Hematopoietic multipotent progenitor cell treated with erythropoietin and hydrocortisone succinate and interleukin-3 and kit ligand, for 4 days (in vitro differentiated cells): ENCODE data around the gene RABGAP1L.
"Not testable (repeated sequence)": the region's sequence is repeated elsewhere in the genome, so short reads cannot be mapped to it uniquely, and the experiment has no call there.

Experiments used
- DNase-seq: peaks from one replicate; pipeline ENCODE4 v3.0.0-alpha.2; 2015

RABGAP1L gene

DNA sequence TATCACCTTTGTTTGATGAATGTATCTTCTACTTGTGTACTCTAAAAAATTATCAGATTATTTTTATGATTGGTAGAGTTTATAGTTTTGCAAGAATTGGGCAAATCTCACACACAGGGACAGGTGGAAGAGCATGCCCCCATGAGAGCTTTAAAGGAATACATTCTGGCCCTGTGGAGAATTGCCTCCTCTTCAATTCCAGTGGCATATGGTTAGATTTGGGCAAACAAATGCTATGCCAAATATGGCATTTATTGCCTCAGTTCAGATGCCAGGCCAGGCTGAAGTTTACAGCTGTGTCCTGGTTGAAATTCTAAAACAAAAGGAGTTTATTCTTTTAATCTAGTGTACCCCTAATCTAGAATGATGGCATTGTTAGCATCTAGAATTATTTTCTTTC lies 678.1 kb downstream of the RABGAP1L start:
- no peak for DNase-seq

DNA sequence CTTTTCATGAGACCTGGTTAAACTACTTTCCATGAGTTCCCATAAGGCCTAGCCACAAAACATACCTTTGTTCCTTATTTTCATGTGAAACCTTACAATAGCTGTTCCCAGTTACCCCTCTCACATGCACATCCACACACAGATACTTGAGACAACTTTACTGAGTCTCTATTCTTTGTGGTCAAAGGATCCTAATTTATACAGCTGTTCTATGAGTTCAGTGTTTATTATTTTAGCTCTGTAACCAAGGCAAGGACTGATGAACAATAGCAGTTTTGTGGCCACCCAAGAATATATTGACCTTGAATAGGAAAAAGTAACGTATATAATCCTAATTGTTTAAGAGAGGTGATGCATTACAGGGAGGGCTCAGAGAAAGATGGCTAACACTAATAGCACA lies 679.9 kb downstream of the RABGAP1L start:
- no peak for DNase-seq

DNA sequence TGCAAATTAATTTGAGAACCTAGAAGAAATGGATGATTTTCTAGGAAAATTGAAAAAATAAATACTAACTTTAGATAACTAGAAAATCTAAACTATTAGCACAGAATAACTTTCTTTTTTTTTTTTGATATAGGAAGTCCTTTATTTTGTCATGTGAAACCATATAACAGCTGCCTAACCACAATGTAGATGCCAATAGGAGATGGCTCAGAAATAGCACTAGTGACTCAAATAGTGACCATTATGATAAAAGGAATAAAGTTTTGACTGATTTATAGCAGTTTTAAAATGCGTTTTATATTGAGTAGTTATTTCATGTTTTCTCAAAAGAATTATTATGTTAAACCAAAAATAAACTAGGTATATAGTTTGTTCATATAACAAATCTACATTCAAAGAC lies 682.4 kb downstream of the RABGAP1L start:
- DNase-seq: peak; percentile 69

DNA sequence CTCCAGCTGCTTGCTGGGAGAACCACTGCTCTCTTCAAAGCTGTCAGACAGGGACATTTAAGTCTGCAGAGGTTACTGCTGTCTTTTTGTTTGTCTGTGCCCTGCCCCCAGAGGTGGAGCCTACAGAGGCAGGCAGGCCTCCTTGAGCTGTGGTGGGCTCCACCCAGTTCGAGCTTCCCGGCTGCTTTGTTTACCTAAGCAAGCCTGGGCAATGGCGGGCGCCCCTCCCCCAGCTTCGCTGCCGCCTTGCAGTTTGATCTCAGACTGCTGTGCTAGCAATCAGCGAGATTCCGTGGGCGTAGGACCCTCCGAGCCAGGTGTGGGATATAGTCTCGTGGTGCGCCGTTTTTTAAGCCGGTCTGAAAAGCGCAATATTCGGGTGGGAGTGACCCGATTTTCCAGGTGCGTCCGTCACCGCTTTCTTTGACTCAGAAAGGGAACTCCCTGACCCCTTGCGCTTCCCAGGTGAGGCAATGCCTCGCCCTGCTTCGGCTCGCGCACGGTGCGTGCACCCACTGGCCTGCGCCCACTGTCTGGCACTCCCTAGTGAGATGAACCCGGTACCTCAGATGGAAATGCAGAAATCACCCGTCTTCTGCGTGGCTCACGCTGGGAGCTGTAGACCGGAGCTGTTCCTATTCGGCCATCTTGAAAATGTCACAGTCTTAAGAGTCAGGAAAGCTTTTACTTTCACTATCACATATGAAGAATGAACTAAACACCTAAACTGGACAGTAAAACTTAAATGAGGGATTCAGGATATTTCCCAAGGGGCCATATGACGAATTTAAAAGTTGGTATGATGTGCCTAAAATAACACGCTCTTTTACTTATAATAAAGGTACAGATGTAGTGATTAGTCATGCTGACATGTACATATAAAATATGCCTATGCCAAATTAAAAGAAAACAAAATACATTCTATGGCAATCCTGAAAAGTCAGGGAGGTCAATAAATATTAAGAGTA lies 689.6 kb downstream of the RABGAP1L start:
- not testable (repeated sequence) for DNase-seq

DNA sequence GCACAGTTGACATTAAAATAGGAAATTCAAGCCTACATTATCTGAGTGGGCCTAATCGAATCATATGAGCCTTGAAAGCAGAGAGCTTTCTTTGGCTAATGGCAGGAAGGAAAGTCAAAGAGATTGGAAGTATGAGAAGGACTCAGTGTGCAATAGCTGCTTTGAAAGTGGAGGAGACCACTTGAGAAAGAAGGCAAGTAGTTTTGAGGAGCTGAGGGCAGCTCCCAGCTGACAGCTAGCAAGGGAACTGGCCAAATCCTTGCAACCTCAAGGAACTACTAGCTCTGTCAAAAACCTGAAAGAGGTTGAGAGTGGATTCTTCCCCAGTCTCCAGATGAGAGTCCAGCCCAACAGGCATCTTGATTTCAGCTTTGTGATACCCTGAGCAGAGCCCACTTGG lies 691.4 kb downstream of the RABGAP1L start:
- no peak for DNase-seq

DNA sequence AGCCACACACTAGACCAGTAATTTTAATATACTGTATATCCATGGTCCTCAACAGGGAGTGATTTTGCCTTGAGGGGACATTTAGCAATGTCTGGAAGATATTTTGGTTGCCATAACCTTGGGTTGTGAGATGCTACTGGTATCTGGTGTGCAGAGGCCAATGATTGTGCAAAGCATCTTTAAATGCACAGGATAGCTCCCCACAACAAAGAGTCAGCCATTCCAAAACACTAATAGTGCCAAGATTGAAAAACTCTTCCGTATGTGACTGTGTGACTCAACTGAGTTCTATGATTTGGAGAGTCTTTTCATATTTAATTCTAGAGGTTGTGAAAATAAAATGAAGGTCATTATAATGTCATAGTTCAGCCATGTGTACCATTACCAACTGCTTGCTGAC lies 699.0 kb downstream of the RABGAP1L start:
- no peak for DNase-seq

DNA sequence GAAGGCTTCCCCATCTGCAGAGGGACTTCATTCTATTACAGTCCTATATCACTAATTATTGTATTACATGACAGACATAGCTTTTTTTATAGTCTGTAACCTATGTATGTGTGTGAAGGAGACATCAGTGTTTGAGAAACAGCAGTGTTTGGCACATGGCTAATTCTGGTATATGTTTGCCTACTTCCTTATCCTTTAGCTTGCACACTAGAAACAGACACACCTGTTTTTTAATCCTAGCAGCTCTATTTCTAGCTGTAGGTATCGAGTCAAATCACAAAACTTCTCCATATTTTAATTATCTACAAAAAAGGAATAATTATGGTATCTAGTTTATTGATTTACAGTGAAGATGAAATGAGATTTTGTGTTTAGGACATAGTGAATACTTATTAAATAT lies 711.0 kb downstream of the RABGAP1L start:
- no peak for DNase-seq

DNA sequence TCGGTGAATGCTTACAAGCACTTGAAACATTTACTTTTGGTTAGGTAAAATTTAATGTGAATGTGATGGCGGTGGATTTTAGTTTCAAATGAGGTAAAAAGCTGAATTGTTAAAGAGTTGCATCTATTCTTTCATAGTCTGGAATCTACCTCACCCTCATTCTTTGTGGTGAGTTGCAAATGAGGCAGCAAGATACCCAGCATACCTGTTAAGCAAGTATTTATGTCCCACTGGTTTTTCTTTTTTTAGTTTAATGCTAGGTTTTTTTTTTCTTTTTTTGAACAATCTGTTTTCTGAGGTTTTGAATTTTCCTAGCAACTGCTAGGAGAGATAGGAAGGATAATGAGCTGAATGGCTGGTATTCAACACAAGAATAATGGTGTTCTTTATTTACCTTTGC lies 712.6 kb downstream of the RABGAP1L start:
- DNase-seq: no peak

DNA sequence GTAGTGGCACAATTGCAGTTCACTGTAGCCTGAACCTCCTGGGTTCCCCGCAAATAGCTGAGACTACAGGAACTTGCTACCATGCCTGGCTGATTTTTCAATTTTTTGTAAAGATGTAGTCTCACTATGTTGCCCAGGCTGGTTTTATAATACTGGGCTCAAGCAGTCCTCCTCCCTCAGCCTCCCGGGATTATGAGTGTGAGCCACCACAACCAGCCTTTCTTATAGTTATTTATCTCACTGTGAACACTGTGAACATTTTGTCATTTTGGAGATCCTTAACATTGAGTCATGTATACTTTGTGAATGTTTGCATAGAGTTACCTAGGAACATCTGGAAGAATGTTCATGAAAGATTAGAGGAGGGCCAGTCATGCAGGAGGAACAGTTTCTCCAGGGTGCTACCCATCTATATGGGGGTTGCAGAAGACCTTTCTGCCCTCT lies 713.3 kb downstream of the RABGAP1L start:
- peak; percentile 39 for DNase-seq

DNA sequence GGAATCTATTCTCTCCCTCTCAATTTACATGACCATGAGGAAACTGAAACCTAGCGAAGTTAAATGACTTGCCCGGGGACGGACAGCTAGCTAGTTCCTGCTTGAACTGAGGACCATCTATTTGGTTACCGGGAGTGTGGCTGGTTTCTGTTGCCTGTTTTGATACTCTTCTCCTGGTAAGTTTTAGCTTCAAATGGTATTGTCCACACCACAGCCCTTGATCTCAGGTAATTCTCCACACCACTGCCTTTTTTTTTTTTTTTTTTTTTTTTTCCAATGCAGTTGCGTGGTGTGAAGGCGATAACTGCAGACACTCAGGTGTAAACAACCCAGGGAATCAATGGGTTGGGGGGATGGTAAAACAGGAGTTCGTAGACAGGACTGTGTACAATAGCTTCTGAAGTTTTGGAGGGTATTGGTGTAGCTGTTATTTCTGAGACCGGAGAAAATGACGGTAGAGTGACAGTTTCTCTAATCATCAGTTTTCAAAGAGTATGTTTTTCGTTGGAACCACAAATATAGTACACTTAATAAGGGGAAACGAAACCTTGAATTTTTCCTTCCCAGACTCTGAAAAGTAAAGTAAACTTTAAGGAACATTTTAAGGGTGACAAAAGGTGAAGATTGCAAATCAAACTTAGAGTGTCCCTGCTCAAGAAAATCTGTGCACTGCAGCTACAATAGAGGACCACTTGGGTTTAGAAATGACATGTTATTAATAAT lies 715.2 kb downstream of the RABGAP1L start:
- peak; percentile 22 for DNase-seq

DNA sequence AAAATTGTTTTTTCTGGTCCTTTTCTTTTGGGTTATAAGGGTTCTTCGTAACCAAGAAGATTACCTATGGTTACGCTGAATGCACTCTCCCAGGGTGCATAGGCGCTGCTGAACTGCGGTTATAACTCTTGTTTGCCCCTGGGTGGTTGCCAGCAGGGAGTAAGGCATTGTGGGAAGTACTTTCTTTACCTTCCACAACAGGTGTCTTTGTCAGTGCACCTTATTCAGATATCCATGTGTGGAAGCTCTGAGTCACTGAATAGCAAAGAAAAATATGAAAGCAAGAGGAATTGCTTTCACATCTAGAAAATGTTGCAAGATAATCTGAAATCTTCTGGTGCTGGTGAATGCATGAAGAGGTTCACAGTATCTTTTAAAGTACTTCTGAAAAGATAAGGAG lies 716.0 kb downstream of the RABGAP1L start:
- DNase-seq: no peak

DNA sequence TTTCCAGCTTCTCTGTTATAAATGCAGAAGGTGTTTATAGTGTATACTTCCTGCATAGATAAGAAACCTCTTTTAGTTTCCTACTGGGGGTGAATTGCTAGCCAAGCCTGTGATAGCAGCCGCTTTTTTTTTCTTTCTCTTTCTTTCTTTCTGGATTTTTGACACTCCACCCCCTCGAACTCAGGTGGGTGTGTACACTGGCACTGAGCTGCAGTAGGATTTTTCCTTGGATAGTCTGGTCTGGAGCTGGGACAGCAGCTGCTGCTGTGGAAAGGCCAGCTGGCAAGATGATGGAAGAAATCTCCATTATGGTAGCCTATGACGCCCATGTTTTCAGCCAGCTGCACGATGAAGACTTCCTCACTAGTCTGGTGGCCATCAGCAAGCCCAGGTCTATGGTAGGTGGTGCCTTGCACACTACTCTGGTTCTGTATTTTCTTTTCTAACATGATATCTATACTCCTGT lies 717.9 kb downstream of the RABGAP1L start:
- DNase-seq: peak; percentile 29

DNA sequence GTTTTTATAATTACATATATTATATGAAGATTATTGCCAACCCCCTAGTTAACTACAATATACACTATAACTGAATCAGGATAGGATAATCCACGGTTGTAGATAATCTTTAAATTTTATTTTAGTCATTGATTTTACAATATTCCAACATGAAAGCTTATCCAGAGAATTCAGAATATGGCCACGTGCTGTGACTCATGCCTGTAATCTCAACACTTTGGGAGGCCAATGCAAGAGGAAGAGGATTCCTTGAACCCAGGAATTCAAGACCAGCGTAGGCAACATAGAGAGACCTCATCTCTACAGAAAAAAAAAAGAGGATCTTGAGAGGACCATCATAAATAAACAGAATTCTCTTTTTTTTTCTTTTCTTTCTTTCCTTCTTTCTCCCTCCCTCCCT lies 720.9 kb downstream of the RABGAP1L start:
- DNase-seq: no peak

DNA sequence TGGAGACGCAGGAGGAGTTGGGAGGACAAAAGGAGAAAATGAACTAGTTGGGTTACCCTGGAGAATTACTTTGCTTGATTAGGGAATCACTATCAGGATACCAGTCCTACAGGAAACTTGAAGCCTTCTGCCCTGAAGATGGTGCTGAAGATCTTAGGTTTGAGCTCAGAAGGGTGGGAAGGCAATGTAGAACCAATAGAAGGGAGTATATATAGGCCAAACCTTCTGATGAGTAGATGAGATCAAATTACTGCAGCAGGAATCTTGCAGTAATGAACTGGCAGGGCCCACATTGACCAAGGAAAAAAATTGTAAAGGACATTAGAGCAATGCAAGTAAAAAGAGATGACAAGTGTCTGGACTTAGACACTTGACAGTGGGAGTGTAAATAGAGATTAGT lies 724.1 kb downstream of the RABGAP1L start:
- peak; percentile 38 for DNase-seq

DNA sequence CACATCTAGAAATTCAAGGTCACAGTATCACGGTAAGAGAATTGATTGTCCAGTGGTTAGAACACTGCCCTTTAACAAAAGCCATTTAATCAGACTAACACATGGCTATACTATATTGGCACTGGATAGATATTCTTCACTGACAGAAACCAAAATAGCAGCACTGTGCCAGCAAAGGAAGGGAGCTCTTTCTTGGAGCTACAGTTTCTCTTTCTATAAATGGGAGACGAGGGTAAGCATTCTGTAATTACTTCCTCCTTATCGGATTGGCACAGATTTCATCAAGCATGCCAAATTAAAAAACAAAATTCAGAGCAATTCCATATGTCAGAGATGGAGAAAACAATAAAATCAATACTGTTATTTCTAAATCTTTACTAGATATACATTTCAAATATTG lies 724.7 kb downstream of the RABGAP1L start:
- no peak for DNase-seq

DNA sequence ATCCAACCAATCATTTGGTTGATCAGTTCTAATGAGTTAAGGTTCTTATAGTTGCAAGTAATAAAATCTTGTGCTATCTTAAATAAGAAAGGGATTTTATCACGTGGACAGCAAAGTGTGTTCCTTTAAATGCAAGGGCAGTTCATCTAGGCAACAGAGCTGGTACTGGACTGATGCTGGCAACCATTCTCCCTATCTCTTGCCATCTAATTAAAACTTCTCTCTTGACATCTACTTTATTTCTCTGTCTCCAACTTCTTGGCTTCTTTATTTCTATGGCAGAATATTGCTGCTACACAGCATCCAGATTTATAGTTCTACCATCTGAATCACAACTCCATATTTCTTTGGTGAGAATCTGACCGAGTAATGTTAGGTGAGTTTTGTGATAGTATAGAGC lies 725.2 kb downstream of the RABGAP1L start:
- DNase-seq: no peak

DNA sequence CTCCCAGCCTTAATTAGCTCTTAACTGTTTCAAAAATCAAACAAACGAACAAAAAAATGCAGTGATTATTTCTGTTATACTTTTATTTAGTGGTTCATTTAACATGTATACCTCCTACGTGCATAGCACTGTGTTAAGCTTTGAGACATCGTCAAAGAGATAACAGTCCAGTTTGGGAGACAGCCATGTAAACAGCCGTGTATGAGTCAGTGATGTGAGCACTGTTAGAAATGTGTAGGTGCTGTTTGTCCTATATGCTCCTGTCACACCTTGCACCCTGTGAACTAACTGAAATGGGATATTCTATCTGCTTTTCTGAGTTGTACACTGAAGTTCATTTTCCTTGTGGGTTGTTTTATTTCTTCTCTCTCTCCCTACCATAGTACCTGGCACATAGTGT lies 730.7 kb downstream of the RABGAP1L start:
- no peak for DNase-seq

DNA sequence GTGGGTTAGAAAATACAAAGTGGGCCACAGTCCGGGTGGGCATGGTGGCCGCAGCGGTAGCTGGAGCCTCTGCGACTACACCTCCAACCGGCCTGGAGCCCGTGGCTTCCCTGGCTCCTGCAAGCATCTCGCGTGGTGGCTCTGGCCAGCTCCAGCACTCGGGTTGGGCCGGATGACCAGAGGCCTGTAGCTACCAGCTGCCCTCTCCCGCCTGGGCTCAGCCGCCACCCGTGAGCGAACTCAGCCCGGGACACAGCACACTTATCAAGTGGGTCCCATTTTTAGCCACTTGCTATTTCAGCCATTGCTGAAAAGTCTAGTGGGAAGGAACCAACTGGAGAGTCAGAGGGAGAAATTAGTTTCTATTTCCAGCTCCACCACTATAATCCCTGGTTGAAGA lies 732.7 kb downstream of the RABGAP1L start:
- no peak for DNase-seq

DNA sequence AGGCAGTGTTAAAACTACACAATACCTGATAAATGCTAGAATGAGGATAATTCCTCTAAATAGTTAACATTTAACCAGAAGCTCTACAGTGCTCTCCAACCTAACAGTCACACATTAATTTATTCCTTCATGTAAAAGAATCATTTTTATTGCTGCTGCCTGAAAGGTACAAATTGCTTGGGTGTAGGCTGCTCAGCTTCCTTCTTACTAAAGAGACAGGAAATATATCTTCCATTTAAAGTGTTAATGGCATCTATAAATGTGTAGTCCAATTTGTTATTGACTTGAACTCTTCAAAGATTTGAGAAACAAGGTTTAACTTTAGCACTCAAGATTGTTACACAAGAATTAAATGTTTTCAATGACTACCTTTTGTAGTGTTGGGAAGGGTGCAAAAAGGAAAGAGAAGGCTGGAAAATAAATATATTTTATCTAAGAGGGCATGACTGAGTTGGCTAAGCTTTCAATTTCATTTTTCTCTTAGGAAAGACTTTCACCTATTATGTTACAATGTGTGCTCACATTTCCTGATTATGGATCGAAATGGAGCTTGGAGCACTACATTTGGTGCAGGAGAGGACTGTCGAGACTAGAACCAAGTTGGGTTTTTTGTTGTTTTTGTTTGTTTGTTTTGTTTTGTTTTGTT lies 734.9 kb downstream of the RABGAP1L start:
- no peak for DNase-seq

DNA sequence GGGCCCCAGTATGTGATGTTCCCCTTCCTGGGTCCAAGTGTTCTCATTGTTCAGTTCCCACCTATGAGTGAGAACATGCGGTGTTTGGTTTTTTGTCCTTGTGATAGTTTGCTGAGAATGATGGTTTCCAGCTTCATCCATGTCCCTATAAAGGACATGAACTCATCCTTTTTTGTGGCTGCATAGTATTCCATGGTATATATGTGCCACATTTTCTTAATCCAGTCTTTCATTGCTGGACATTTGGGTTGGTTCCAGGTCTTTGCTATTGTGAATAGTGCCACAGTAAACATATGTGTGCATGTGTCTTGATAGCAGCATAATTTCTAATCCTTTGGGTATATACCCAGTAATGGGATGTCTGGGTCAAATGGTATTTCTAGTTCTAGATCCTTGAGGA lies 736.3 kb downstream of the RABGAP1L start:
- not testable (repeated sequence) for DNase-seq

DNA sequence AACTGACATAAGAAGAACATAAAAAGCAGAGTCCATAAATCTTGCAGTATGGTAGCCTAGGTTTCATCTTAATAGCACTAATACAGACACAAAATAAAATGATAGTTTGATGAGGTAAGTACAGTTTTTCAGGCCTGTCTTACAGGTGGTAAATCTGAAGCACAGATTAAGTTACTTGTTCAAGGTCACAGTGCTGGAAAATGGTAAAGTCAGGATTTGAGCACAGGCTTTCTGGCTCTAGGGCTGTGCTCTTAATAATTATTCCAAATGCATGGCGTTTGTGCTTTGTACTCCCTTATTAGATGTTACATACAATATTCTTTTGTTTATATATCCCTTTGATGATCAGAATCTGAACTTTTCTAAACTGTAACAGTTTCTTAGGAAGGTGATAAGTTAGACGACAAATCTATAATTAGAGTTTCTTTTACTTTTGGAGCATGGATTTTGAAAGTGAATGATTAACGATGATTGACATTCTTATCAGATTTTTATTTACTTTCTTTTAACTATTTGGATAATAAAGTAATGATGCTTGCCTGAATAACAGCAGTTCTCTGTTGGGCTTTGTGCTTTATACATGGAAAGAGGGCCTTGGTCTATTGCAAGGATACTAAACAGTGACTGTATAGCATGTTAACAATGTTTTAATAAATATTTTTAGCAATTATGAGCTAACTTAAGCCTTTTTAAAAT lies 738.9 kb downstream of the RABGAP1L start:
- no peak for DNase-seq

DNA sequence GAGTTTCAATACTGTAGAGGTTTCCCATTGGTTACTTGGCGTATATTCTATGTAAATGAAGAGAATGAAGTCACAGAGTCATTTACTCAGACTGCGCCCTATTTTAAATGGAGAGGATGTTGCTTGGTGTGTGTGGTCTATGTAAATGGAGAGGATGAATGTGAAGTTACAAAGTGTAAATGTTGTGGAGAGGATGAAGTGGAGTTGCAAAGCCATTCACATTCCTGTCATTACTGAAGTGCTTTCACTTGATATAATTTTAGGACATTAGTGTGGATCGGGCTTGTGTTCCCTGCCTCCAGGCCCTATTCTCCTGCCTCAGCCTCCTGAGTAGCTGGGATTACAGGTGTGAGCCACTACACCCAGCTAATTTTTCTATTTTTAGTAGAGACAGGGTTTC lies 741.0 kb downstream of the RABGAP1L start:
- no peak for DNase-seq
